Hepatocyte (in vitro differentiated cells): ENCODE data around the gene SCAMP2.

ENCODE experiments used
- CTCF ChIP-seq: fragments of 200-600 bp; sonication (generic); IDR thresholded peaks from 2 replicates; pipeline ENCODE4 v1.5.1; 2016; ENCODE audit warnings: antibody characterized with exemption, mild to moderate bottlenecking; ENCODE audit not compliant: poor library complexity
- EZH2phosphoT487 ChIP-seq: fragments of 200-600 bp; sonication (generic); IDR thresholded peaks from one replicate; pipeline ENCODE4 v1.6.1; 2018; ENCODE audit warnings: antibody characterized with exemption, mild to moderate bottlenecking, low read depth, moderate library complexity; ENCODE audit not compliant: unreplicated experiment, severe bottlenecking

- TF ChIP-seq CTCF (no peak), EZH2phosphoT487 (no peak)
Observed at GRCh38 chr15:74908635-74909034, 35.5 kb upstream of the SCAMP2 start.
